HG02623 (cell line): ENCODE results near the gene RIMKLA.
A peak's percentile ranks its signal among the peaks of the same experiment; 100 is the strongest.

Source experiments
- ATAC-seq: cut with Tn5 transposase; IDR thresholded peaks from one replicate; pipeline ENCODE4 v1.9.1; 2021; ENCODE audit warnings: moderate library complexity; ENCODE audit not compliant: unreplicated experiment

The RIMKLA gene

GRCh38 chr1:42424201-42424600, 43.6 kb downstream of the RIMKLA start:
- no peak for ATAC-seq

GRCh38 chr1:42427240-42427639, 46.6 kb downstream of the RIMKLA start:
- ATAC-seq = no peak

- no peak for ATAC-seq
These were observed 49.0 kb downstream of the RIMKLA start for GRCh38 chr1:42429603-42430002.

GRCh38 chr1:42430286-42431135, 49.9 kb downstream of the RIMKLA start:
- no peak for ATAC-seq

- ATAC-seq = no peak
These were observed 50.9 kb downstream of the RIMKLA start for GRCh38 chr1:42431514-42431913.

GRCh38 chr1:42432714-42433113, 52.1 kb downstream of the RIMKLA start:
- ATAC-seq = no peak

- no peak for ATAC-seq
These were observed 52.8 kb downstream of the RIMKLA start for GRCh38 chr1:42433369-42433768.

- no peak for ATAC-seq
These were observed 53.7 kb downstream of the RIMKLA start for GRCh38 chr1:42434340-42434739.

GRCh38 chr1:42439940-42440339, 59.3 kb downstream of the RIMKLA start:
- no peak for ATAC-seq

GRCh38 chr1:42442662-42443061, 62.1 kb downstream of the RIMKLA start:
- no peak for ATAC-seq

- no peak for ATAC-seq
These were observed 68.7 kb downstream of the RIMKLA start for GRCh38 chr1:42449256-42449655.

GRCh38 chr1:42450061-42450460, 69.5 kb downstream of the RIMKLA start:
- ATAC-seq = no peak

GRCh38 chr1:42453386-42453785, 72.8 kb downstream of the RIMKLA start:
- no peak for ATAC-seq

- no peak for ATAC-seq
These were observed 73.8 kb downstream of the RIMKLA start for GRCh38 chr1:42454403-42454802.

- peak; percentile 83 for ATAC-seq
These were observed 75.6 kb downstream of the RIMKLA start, which contains the start of the genes PPCS and ZMYND12 for GRCh38 chr1:42456010-42456753. TSS of gene PPCS (plus strand) at chr1:42456543. CDS start at chr1:42456566, 23 bp downstream. TSS of gene ZMYND12 (minus strand) at chr1:42456022. CDS start at chr1:42455997, 25 bp downstream.

- ATAC-seq = peak; percentile 60
These were observed 76.1 kb downstream of the RIMKLA start for GRCh38 chr1:42456754-42457089.

- no peak for ATAC-seq
These were observed 80.6 kb downstream of the RIMKLA start for GRCh38 chr1:42461196-42461595.

- ATAC-seq = peak; percentile 100
These were observed 82.5 kb downstream of the RIMKLA start, which contains the start of gene CCDC30 for GRCh38 chr1:42462828-42463763. TSS of gene CCDC30 (plus strand) at chr1:42463286. CDS start at chr1:42480552, 17,266 bp downstream.

GRCh38 chr1:42463921-42464320, 83.3 kb downstream of the RIMKLA start:
- no peak for ATAC-seq

- ATAC-seq = no peak
These were observed 85.4 kb downstream of the RIMKLA start for GRCh38 chr1:42466030-42466429.

- ATAC-seq = no peak
These were observed 89.1 kb downstream of the RIMKLA start for GRCh38 chr1:42469727-42470126.
